DOHH2 (cell line): ENCODE results near the gene STUM.

Experiments
- H3F3A ChIP-seq: fragments of 200-600 bp; sonication (generic), shearing (Covaris generic); 2 replicates; pipeline ENCODE4 v1.6.0; 2016; ENCODE audit warnings: antibody characterized with exemption, mild to moderate bottlenecking; ENCODE audit not compliant: control insufficient read depth, insufficient read depth
- H3K27ac ChIP-seq: fragments of 200-600 bp; sonication (generic); 2 replicates; pipeline ENCODE4 v1.5.1; 2014; ENCODE audit warnings: low read depth, mild to moderate bottlenecking, low read length, moderate library complexity
- H3K27me3 ChIP-seq: fragments of 200-600 bp; sonication (generic); 2 replicates; pipeline ENCODE4 v1.6.1; 2014; ENCODE audit warnings: mild to moderate bottlenecking, low read length, mixed read lengths; ENCODE audit not compliant: control insufficient read depth
- H3K36me3 ChIP-seq: fragments of 200-600 bp; sonication (generic); 2 replicates; pipeline ENCODE4 v1.6.1; 2014; ENCODE audit warnings: mild to moderate bottlenecking, low read length, moderate library complexity, mixed read lengths; ENCODE audit not compliant: control insufficient read depth
- H3K4me1 ChIP-seq: fragments of 200-600 bp; sonication (generic); 2 replicates; pipeline ENCODE4 v1.6.1; 2014; ENCODE audit warnings: mild to moderate bottlenecking, low read length, mixed read lengths; ENCODE audit not compliant: control insufficient read depth
- H3K4me2 ChIP-seq: fragments of 200-600 bp; sonication (generic); 2 replicates; pipeline ENCODE4 v1.6.0; 2014; ENCODE audit warnings: mild to moderate bottlenecking, low read length, moderate library complexity
- H3K4me3 ChIP-seq: fragments of 200-600 bp; sonication (generic); 2 replicates; pipeline ENCODE4 v1.5.1; 2014; ENCODE audit warnings: mild to moderate bottlenecking, low read length, mixed read lengths
- H3K79me2 ChIP-seq: fragments of 200-600 bp; sonication (generic); 2 replicates; pipeline ENCODE4 v1.6.1; 2014; ENCODE audit warnings: mild to moderate bottlenecking, low read length, mixed read lengths; ENCODE audit not compliant: control insufficient read depth
- H3K9me2 ChIP-seq: fragments of 200-600 bp; sonication (generic); replicated peaks from 2 replicates; pipeline ENCODE4 v1.6.1; 2014; ENCODE audit warnings: mild to moderate bottlenecking, low read length, mixed read lengths; ENCODE audit not compliant: control insufficient read depth
- H3K9me3 ChIP-seq: fragments of 200-600 bp; sonication (generic); 2 replicates; pipeline ENCODE4 v1.6.1; 2014; ENCODE audit warnings: antibody characterized with exemption, low read length, mixed read lengths; ENCODE audit not compliant: control insufficient read depth, insufficient read depth
- H4K20me1 ChIP-seq: fragments of 200-600 bp; sonication (generic); 2 replicates; pipeline ENCODE4 v1.6.0; 2014; ENCODE audit warnings: low read depth, mild to moderate bottlenecking, antibody characterized with exemption, low read length, moderate library complexity; ENCODE audit not compliant: control insufficient read depth, insufficient read depth
- EZH2phosphoT487 ChIP-seq: fragments of 200-600 bp; sonication (generic); IDR thresholded peaks from 2 replicates; pipeline ENCODE4 v1.6.1; 2017; ENCODE audit warnings: borderline replicate concordance, mild to moderate bottlenecking, antibody characterized with exemption, low read length, moderate library complexity, mixed read lengths
- TF ChIP-seq, protein P1 (sequence below): fragments of 200-600 bp; sonication (generic); IDR thresholded peaks from one replicate; pipeline ENCODE4 v1.5.1; 2014; ENCODE audit warnings: antibody characterized with exemption, mild to moderate bottlenecking, low read depth, low read length; ENCODE audit not compliant: poor library complexity, severe bottlenecking

STUM gene

GRCh38 chr1:226510453-226510852 lies 38.1 kb upstream of the STUM start:
- H3K9me3 ChIP-seq: no peaks in the 10 kb centered on the region
- no peak overlapping the region for H3K27ac ChIP-seq
- H3K27me3 ChIP-seq: peaks cover 10% of the 10 kb centered on the region
- no peaks in the 10 kb centered on the region for H3K79me2 ChIP-seq
- no peaks in the 10 kb centered on the region for H3F3A ChIP-seq
- no peaks in the 10 kb centered on the region for H4K20me1 ChIP-seq
- H3K4me3 ChIP-seq: no peak overlapping the region
- no peak overlapping the region for H3K4me2 ChIP-seq
- TF ChIP-seq, protein P1, sequence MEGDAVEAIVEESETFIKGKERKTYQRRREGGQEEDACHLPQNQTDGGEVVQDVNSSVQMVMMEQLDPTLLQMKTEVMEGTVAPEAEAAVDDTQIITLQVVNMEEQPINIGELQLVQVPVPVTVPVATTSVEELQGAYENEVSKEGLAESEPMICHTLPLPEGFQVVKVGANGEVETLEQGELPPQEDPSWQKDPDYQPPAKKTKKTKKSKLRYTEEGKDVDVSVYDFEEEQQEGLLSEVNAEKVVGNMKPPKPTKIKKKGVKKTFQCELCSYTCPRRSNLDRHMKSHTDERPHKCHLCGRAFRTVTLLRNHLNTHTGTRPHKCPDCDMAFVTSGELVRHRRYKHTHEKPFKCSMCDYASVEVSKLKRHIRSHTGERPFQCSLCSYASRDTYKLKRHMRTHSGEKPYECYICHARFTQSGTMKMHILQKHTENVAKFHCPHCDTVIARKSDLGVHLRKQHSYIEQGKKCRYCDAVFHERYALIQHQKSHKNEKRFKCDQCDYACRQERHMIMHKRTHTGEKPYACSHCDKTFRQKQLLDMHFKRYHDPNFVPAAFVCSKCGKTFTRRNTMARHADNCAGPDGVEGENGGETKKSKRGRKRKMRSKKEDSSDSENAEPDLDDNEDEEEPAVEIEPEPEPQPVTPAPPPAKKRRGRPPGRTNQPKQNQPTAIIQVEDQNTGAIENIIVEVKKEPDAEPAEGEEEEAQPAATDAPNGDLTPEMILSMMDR: no peak
- TF ChIP-seq EZH2phosphoT487: no peak
- no peaks in the 10 kb centered on the region for H3K4me1 ChIP-seq
- no peaks in the 10 kb centered on the region for H3K36me3 ChIP-seq
- H3K9me2 ChIP-seq: no peaks in the 10 kb centered on the region

- H3K9me3 ChIP-seq: no peaks in the 10 kb centered on the region
- no peaks in the 10 kb centered on the region for H3K4me1 ChIP-seq
- TF ChIP-seq, protein P1: no peak
- no peak for TF ChIP-seq EZH2phosphoT487
- H3K4me2 ChIP-seq: no peak overlapping the region
- H3K9me2 ChIP-seq: no peaks in the 10 kb centered on the region
- H4K20me1 ChIP-seq: no peaks in the 10 kb centered on the region
- H3K36me3 ChIP-seq: no peaks in the 10 kb centered on the region
- no peak overlapping the region for H3K27ac ChIP-seq
- H3K79me2 ChIP-seq: no peaks in the 10 kb centered on the region
- no peaks in the 10 kb centered on the region for H3F3A ChIP-seq
- peaks cover 5% of the 10 kb centered on the region; the same call in 1 of the 2 replicates for H3K27me3 ChIP-seq
- no peak overlapping the region for H3K4me3 ChIP-seq
Measured at GRCh38 chr1:226511296-226511695, 37.3 kb upstream of the STUM start.

GRCh38 chr1:226512076-226512728 lies 36.4 kb upstream of the STUM start:
- Histone ChIP-seq H3K4me1 (no peaks in the 10 kb centered on the region), H3K9me3 (no peaks in the 10 kb centered on the region), H4K20me1 (no peaks in the 10 kb centered on the region), H3K4me2 (no peak overlapping the region), H3K4me3 (no peak overlapping the region), H3K36me3 (no peaks in the 10 kb centered on the region), H3K79me2 (no peaks in the 10 kb centered on the region), H3F3A (no peaks in the 10 kb centered on the region), H3K27ac (no peak overlapping the region), H3K9me2 (no peaks in the 10 kb centered on the region), H3K27me3 (0 out of 2 replicates have a peak, but pooled peaks cover 6% of the 10 kb centered on the region)
- TF ChIP-seq, protein P1: no peak
- no peak for TF ChIP-seq EZH2phosphoT487
